SK-N-SH (cell line): ENCODE measurements around the gene RAD51B. TPM values are rescaled to one million over a fixed set of nuclear protein-coding genes. Genes with fewer than 3 reads are reported as not detected.

Experiments
- CTCF ChIA-PET: fragments of 300-600, 350-600 bp; formaldehyde crosslinking; extraction: SDS; loops from one replicate; lab custom pipeline; 2021; lab: Yijun Ruan, JAX
- POLR2A ChIA-PET: fragments of 350-600 bp; sonication (Branson Sonifier 250); formaldehyde crosslinking; extraction: SDS; loops from one replicate; lab custom pipeline; 2020; ENCODE audit warnings: antibody characterized with exemption, inconsistent platforms; lab: Yijun Ruan, JAX
- DNase-seq: peaks from one replicate; pipeline ENCODE4 v3.0.0; 2012
- H2AFZ ChIP-seq: fragments of 200-600 bp; sonication (generic); 2 replicates; pipeline ENCODE4 v1.8.1; 2016; ENCODE audit warnings: antibody characterized with exemption, mild to moderate bottlenecking, low read depth
- H3F3A ChIP-seq: fragments of 200-600 bp; sonication (generic); replicated peaks from 2 replicates; pipeline ENCODE3; 2016; ENCODE audit warnings: antibody characterized with exemption, mild to moderate bottlenecking; ENCODE audit not compliant: insufficient read depth
- H3K27ac ChIP-seq, 2 experiments: fragments of 200-500 bp in 1 of 2; fragments of 200-600 bp in 1 of 2; sonication (Bioruptor generic) in 1 of 2; sonication (generic), shearing (Covaris generic) in 1 of 2; 2 replicates each; pipeline versions ENCODE4 v1.5.1 to v1.6.1; 2014 to 2016; ENCODE audit warnings: low read depth in 2 of 2, inconsistent platforms in 1 of 2, low read length in 1 of 2, mild to moderate bottlenecking in 1 of 2, mixed read lengths in 1 of 2
- H3K27me3 ChIP-seq: fragments of 200-600 bp; sonication (generic), shearing (Covaris generic); 2 replicates; pipeline ENCODE4 v1.6.1; 2016; ENCODE audit warnings: mixed run types; ENCODE audit not compliant: insufficient read depth
- H3K36me3 ChIP-seq, 2 experiments: fragments of 200-500 bp in 1 of 2; fragments of 200-600 bp in 1 of 2; sonication (Bioruptor generic) in 1 of 2; sonication (generic) in 1 of 2; replicated peaks in 1 of 2; 2 replicates each; pipeline versions ENCODE3 to v1.5.1; 2014 to 2016; ENCODE audit warnings: low read length in 1 of 2, mild to moderate bottlenecking in 1 of 2; ENCODE audit not compliant: insufficient read depth in 2 of 2, control insufficient read depth in 1 of 2
- H3K4me1 ChIP-seq, 2 experiments: fragments of 200-500 bp in 1 of 2; fragments of 200-600 bp in 1 of 2; sonication (Bioruptor generic) in 1 of 2; sonication (generic), shearing (Covaris generic) in 1 of 2; 2 replicates each; pipeline versions ENCODE4 v1.5.1 to v1.6.1; 2014 to 2016; ENCODE audit warnings: low read depth in 1 of 2, low read length in 1 of 2, mixed run types in 1 of 2; ENCODE audit not compliant: insufficient read depth in 2 of 2, control insufficient read depth in 1 of 2
- H3K4me2 ChIP-seq: fragments of 200-600 bp; sonication (generic), shearing (Covaris generic); 2 replicates; pipeline ENCODE4 v1.6.1; 2017; ENCODE audit warnings: mixed run types
- H3K4me3 ChIP-seq, 2 experiments: fragments of 200-500 bp in 1 of 2; fragments of 200-600 bp in 1 of 2; sonication (Bioruptor generic) in 1 of 2; sonication (generic), shearing (Covaris generic) in 1 of 2; 2 replicates each; pipeline versions ENCODE4 v1.5.1 to v1.8.1; 2014 to 2016; ENCODE audit warnings: low read depth in 2 of 2, inconsistent platforms in 1 of 2, low read length in 1 of 2, mild to moderate bottlenecking in 1 of 2, mixed read lengths in 1 of 2, moderate library complexity in 1 of 2
- H3K79me2 ChIP-seq: fragments of 200-600 bp; sonication (generic); 2 replicates; pipeline ENCODE4 v1.8.1; 2017; ENCODE audit warnings: mild to moderate bottlenecking; ENCODE audit not compliant: insufficient read depth
- H3K9ac ChIP-seq: fragments of 200-600 bp; sonication (generic); 2 replicates; pipeline ENCODE4 v1.6.1; 2017; ENCODE audit warnings: mixed run types
- H3K9me2 ChIP-seq: fragments of 200-600 bp; sonication (generic); 2 replicates; pipeline ENCODE4 v1.6.1; 2017; ENCODE audit warnings: mixed run types
- H3K9me3 ChIP-seq: fragments of 200-600 bp; sonication (generic); 2 replicates; pipeline ENCODE4 v1.6.1; 2017; ENCODE audit warnings: mixed run types, mild to moderate bottlenecking, moderate library complexity
- H4K20me1 ChIP-seq: fragments of 200-600 bp; sonication (generic); 2 replicates; pipeline ENCODE4 v1.6.1; 2017; ENCODE audit warnings: mild to moderate bottlenecking, mixed run types; ENCODE audit not compliant: insufficient read depth
- CHD2 ChIP-seq: fragments of 150-350 bp; IDR thresholded peaks from 2 replicates; pipeline ENCODE4 v1.6.1; 2018; ENCODE audit warnings: low read length; ENCODE audit not compliant: partially characterized antibody
- EP300 ChIP-seq, 2 experiments: IDR thresholded peaks; 2 replicates each; pipeline versions ENCODE4 v1.4.0 to v1.6.1; 2012; ENCODE audit warnings: borderline replicate concordance in 1 of 2, low read depth in 1 of 2, low read length in 1 of 2
- EZH2phosphoT487 ChIP-seq: fragments of 200-600 bp; sonication (generic); IDR thresholded peaks from 2 replicates; pipeline ENCODE4 v1.6.1; 2017; ENCODE audit warnings: low read depth, mixed run types, mild to moderate bottlenecking, antibody characterized with exemption, moderate library complexity, borderline replicate concordance
- FOXJ3 ChIP-seq: sonication (generic); formaldehyde crosslinking; IDR thresholded peaks from 2 replicates; pipeline ENCODE4 v1.5.1; 2020; ENCODE audit warnings: mild to moderate bottlenecking, missing genetic modification reagents
- GATA2 ChIP-seq: sonication (generic); formaldehyde crosslinking; IDR thresholded peaks from 2 replicates; pipeline ENCODE4 v1.5.0; 2020; ENCODE audit warnings: mild to moderate bottlenecking, missing genetic modification reagents
- JUND ChIP-seq: IDR thresholded peaks from 2 replicates; pipeline ENCODE4 v1.4.0; 2012
- MEF2A ChIP-seq: IDR thresholded peaks from 2 replicates; pipeline ENCODE4 v1.4.0; 2012; ENCODE audit warnings: low read depth, borderline replicate concordance
- NRF1 ChIP-seq: IDR thresholded peaks from 2 replicates; pipeline ENCODE4 v1.6.1; 2012; ENCODE audit warnings: low read depth, mild to moderate bottlenecking, low read length
- RCOR1 ChIP-seq: fragments of 150-350 bp; IDR thresholded peaks from 2 replicates; pipeline ENCODE4 v1.6.1; 2017; ENCODE audit warnings: antibody characterized with exemption, low read length
- RFX5 ChIP-seq: IDR thresholded peaks from 2 replicates; pipeline ENCODE4 v1.6.1; 2012; ENCODE audit warnings: mild to moderate bottlenecking, improper control_type of control experiment, low read length
- RXRA ChIP-seq: IDR thresholded peaks from 2 replicates; pipeline ENCODE4 v1.4.0; 2012; ENCODE audit warnings: low read depth, mild to moderate bottlenecking, borderline replicate concordance
- SIN3A ChIP-seq: IDR thresholded peaks from 2 replicates; pipeline ENCODE4 v1.6.1; 2012; ENCODE audit warnings: low read depth, mild to moderate bottlenecking, low read length, moderate library complexity, borderline replicate concordance
- SMC3 ChIP-seq: IDR thresholded peaks from 2 replicates; pipeline ENCODE4 v1.6.1; 2012; ENCODE audit warnings: low read depth, low read length, improper control_type of control experiment
- TAF1 ChIP-seq: IDR thresholded peaks from 2 replicates; pipeline ENCODE4 v1.6.1; 2012; ENCODE audit warnings: low read depth, mild to moderate bottlenecking, low read length, moderate library complexity, borderline replicate concordance
- WGBS: methylation state at CpG from one replicate; pipeline ENCODE4 v1.1.6; 2017; ENCODE audit warnings: low lambda C conversion rate; 5-methylcytosine and 5-hydroxymethylcytosine counted together
- polyA plus RNA-seq, 3 experiments: library from polyadenylated mRNA; depleted of rRNA; stranded (reverse); fragments of >200 nt; gene quantifications; 2 replicates each; pipeline ENCODE4 v1.2.3, GENCODE V29; 2012
- TF ChIP-seq, protein P1 (sequence below): IDR thresholded peaks from 2 replicates; pipeline ENCODE4; 2012
- TF ChIP-seq, protein P2 (sequence below): IDR thresholded peaks from 2 replicates; pipeline ENCODE4 v1.4.0; 2012; ENCODE audit warnings: low read depth
- TF ChIP-seq, protein P3 (sequence below): IDR thresholded peaks from 2 replicates; pipeline ENCODE4 v1.6.1; 2012; ENCODE audit warnings: mild to moderate bottlenecking, low read depth, low read length, moderate library complexity
- TF ChIP-seq, protein P4 (sequence below): IDR thresholded peaks from 2 replicates; pipeline ENCODE4 v1.4.0; 2012; ENCODE audit warnings: low read depth, borderline replicate concordance

Gene RAD51B
- polyA plus RNA-seq, 1 of the 3 experiments (the other 2 are of a cell fraction), result 6.0 TPM

DNA sequence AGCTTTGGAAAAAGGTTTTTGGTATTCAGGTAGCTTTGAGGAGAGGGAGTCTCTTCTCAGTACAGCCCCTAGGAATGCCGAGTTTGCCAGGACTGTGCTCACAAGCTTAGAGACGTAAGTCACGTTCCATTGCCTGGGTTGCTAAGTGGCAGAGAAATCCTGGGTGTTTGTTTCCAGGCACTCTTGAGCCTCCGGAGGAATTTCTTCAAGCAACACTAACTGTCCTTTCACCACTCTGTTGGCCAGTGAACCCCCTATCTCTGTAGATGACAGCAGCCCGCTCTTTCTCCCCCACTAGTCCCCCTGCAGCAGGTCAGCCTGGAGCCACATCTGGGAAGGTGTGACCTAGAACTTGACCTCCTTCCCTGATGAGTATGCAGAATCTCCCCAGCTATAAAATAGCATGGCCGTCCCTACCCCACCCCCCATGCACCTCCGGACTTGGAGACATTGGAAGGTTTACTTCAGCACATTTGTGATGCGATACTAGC, 810.5 kb downstream of the RAD51B start:
- Histone ChIP-seq H4K20me1 (no peaks in the 10 kb centered on the region), H3K27me3 (no peaks in the 10 kb centered on the region), H3K4me3 (no peak overlapping the region), H3F3A (no peaks in the 10 kb centered on the region), H3K36me3 (no peaks in the 10 kb centered on the region)
- WGBS, result 92% methylated on average over 8 of the region's 8 CpGs
- CTCF ChIA-PET, result interaction anchor here (0.8 to 1.5 kb wide), 2 partner anchors 8 to 52 kb away, joined by 3 to 4 read pairs; no protein-coding TSS in a partner anchor
- no peak for TF ChIP-seq MEF2A
- no peak for TF ChIP-seq RFX5
- TF ChIP-seq EP300 (IDR thresholded peaks at IDR 0.05; ENCODE audit: borderline replicate concordance in 1 of 2, low read depth in 1 of 2, low read length in 1 of 2), result no peak
- TF ChIP-seq, protein P1, sequence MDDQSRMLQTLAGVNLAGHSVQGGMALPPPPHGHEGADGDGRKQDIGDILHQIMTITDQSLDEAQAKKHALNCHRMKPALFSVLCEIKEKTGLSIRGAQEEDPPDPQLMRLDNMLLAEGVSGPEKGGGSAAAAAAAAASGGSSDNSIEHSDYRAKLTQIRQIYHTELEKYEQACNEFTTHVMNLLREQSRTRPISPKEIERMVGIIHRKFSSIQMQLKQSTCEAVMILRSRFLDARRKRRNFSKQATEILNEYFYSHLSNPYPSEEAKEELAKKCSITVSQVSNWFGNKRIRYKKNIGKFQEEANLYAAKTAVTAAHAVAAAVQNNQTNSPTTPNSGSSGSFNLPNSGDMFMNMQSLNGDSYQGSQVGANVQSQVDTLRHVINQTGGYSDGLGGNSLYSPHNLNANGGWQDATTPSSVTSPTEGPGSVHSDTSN, result no peak
- no peak for TF ChIP-seq NRF1
- TF ChIP-seq, all 33 proteins: peak for 0
- H2AFZ ChIP-seq, result no peak overlapping the region
- H3K4me2 ChIP-seq, result no peak overlapping the region
- H3K79me2 ChIP-seq, result no peaks in the 10 kb centered on the region
- H3K27ac ChIP-seq, result no peak overlapping the region
- DNase-seq, result no peak
- no peaks in the 10 kb centered on the region for H3K9me3 ChIP-seq
- H3K9me2 ChIP-seq, result no peaks in the 10 kb centered on the region
- no peak overlapping the region for H3K9ac ChIP-seq
- POLR2A ChIA-PET, result no interaction called here
- peaks cover 0 to 5% of the 10 kb centered on the region in 2 experiments; a peak in 2 of 4 replicates for H3K4me1 ChIP-seq

DNA sequence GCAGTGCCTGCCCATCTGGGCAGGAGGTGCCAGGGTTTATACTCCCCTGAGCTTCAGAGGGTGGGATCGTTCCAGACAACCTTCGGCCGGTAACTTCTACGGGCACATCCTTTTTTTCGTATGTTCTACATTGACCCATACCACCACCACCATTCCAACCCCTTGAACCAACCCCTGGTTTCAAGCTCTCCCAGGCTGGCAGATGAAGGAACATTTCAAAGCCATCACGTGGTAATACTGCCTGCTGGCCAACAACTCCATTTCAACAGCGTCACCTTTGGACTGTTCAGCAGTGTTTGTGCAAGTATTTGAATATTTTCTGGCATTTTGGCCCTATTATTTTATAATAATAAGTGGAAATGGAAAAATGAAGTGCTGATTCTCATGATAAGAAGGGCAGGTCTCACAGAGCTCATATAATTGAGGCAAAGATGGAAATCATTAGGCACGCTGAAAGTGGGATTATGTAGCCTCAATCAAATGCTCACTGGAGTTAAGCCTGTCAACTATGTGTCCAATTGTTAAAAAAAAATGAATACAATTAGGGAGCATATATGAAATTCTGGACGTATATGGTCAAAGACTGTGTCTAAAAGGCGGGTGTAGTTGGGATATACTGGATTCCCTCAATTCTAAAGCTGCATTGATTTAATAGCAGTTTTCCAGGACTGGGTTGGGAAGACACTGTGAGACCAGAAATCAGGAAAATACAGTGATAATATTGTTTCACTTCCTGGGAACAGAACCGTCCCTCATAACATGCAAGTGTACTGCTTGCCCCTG, 811.2 kb downstream of the RAD51B start:
- no peak overlapping the region for H3K4me2 ChIP-seq
- DNase-seq, result no peak
- H3K9me2 ChIP-seq, result no peaks in the 10 kb centered on the region
- ChIA-PET CTCF (interaction anchor here (0.8 kb wide), 1 partner anchor 53 kb away, joined by 3 read pairs; no protein-coding TSS in a partner anchor), POLR2A (no interaction called here)
- H3K9me3 ChIP-seq, result no peaks in the 10 kb centered on the region
- H3K4me3 ChIP-seq, result no peak overlapping the region
- no peaks in the 10 kb centered on the region for H4K20me1 ChIP-seq
- no peak for TF ChIP-seq CHD2
- TF ChIP-seq, protein P2, sequence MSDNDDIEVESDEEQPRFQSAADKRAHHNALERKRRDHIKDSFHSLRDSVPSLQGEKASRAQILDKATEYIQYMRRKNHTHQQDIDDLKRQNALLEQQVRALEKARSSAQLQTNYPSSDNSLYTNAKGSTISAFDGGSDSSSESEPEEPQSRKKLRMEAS, result no peak
- TF ChIP-seq SMC3, result no peak
- TF ChIP-seq RXRA, result no peak
- TF ChIP-seq EP300 (IDR thresholded peaks at IDR 0.05; ENCODE audit: borderline replicate concordance in 1 of 2, low read depth in 1 of 2, low read length in 1 of 2), result no peak
- no peak for TF ChIP-seq TAF1
- no peak for TF ChIP-seq GATA2 (CRISPR knock-in tag)
- TF ChIP-seq, protein P3, sequence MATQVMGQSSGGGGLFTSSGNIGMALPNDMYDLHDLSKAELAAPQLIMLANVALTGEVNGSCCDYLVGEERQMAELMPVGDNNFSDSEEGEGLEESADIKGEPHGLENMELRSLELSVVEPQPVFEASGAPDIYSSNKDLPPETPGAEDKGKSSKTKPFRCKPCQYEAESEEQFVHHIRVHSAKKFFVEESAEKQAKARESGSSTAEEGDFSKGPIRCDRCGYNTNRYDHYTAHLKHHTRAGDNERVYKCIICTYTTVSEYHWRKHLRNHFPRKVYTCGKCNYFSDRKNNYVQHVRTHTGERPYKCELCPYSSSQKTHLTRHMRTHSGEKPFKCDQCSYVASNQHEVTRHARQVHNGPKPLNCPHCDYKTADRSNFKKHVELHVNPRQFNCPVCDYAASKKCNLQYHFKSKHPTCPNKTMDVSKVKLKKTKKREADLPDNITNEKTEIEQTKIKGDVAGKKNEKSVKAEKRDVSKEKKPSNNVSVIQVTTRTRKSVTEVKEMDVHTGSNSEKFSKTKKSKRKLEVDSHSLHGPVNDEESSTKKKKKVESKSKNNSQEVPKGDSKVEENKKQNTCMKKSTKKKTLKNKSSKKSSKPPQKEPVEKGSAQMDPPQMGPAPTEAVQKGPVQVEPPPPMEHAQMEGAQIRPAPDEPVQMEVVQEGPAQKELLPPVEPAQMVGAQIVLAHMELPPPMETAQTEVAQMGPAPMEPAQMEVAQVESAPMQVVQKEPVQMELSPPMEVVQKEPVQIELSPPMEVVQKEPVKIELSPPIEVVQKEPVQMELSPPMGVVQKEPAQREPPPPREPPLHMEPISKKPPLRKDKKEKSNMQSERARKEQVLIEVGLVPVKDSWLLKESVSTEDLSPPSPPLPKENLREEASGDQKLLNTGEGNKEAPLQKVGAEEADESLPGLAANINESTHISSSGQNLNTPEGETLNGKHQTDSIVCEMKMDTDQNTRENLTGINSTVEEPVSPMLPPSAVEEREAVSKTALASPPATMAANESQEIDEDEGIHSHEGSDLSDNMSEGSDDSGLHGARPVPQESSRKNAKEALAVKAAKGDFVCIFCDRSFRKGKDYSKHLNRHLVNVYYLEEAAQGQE, result no peak
- TF ChIP-seq JUND, result no peak
- no peak for TF ChIP-seq RFX5
- TF ChIP-seq, protein P1, result no peak
- no peak for TF ChIP-seq EZH2phosphoT487
- no peak for TF ChIP-seq SIN3A
- TF ChIP-seq, protein P4, sequence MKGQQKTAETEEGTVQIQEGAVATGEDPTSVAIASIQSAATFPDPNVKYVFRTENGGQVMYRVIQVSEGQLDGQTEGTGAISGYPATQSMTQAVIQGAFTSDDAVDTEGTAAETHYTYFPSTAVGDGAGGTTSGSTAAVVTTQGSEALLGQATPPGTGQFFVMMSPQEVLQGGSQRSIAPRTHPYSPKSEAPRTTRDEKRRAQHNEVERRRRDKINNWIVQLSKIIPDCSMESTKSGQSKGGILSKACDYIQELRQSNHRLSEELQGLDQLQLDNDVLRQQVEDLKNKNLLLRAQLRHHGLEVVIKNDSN, result no peak
- TF ChIP-seq NRF1, result no peak
- TF ChIP-seq FOXJ3 (CRISPR knock-in tag), result no peak
- TF ChIP-seq RCOR1, result no peak
- H3F3A ChIP-seq, result no peaks in the 10 kb centered on the region
- WGBS, result 91% methylated on average over 11 of the region's 11 CpGs
- peaks cover 0 to 7% of the 10 kb centered on the region in 2 experiments; a peak in 2 of 4 replicates for H3K4me1 ChIP-seq
- H2AFZ ChIP-seq, result no peak overlapping the region
- H3K27ac ChIP-seq, result no peak overlapping the region
- H3K27me3 ChIP-seq, result no peaks in the 10 kb centered on the region
- H3K9ac ChIP-seq, result no peak overlapping the region
- H3K36me3 ChIP-seq, result no peaks in the 10 kb centered on the region
- H3K79me2 ChIP-seq, result no peaks in the 10 kb centered on the region
